GM18499 (cell line): ENCODE data around the gene KATNIP.

Experiments
- ATAC-seq: cut with Tn5 transposase; IDR thresholded peaks from one replicate; pipeline ENCODE4 v1.9.1; 2021; ENCODE audit warnings: moderate number of reproducible peaks; ENCODE audit not compliant: insufficient read depth, unreplicated experiment

KATNIP gene

DNA sequence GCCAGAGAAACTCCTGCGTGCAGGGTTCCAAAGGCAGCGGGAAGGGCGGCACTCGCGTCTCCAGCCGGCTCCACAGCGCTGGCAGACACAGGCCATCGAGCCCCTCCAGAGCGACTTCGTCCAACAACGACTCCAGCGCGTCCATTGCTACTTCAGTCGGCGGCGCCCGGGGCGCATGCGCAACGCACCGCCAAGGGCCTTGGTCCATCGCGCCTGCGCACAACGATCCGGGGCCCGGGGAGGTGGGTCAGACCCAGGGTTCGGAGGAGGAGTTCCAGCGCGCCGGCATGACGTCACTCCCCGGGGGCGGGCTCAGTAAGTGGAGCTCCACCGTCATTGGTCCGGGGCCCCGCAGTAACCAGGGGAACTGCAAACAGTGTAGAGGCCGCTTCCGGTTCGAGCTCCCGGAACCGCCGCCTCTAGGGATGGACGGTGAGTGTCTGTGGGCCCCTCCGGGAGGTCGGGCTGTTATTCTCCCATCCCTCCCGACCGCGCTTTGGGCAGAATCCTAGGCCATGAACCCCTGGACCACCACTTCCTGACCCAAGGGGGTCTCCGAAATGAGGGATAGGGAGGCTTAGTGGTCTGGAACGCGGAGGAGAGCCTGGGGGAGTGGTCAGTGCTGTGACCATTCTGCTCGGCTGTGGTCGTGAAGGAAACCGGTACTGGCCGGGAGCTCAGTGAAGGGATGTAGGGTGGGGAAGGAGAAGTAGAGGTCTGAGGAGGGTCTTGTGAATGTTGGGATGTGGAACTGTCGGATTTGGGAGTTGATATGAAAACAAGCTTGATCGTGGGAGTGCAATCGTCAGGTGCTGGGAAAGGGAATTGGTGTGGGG, at the start of gene KATNIP, which contains the start of gene GTF3C1:
Gene KATNIP, plus strand, starts transcription at position 399 of the 836 bp plus-strand sequence. Its CDS starts 27 bp downstream, at position 426.
Gene GTF3C1, minus strand, starts transcription at position 168 of the 836 bp plus-strand sequence. Its CDS starts 23 bp downstream, at position 145.
- ATAC-seq, result peak; percentile 84

- no peak for ATAC-seq
These were observed 49.1 kb upstream of the KATNIP start for GRCh38 chr16:27500801-27501200.

DNA sequence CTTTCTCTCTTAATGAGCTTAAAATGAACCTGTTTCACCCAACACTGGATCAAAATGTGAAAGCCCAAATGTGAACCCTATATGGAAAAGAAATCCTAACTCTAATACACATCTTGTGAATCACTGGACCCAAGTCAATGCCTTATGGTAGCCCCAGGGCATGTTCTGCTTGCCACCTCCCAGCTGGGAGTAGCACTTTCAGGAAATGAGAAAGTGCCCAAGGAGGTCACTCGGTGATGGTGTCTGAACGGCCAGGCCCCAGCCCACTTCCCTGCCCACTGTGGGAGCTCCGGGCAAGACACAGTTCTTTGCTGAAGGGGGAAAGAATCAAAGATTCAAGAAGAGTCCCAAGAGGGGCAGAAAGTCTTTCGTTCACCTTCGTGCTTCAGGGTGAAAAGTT, 46.3 kb upstream of the KATNIP start:
- ATAC-seq, result no peak

DNA sequence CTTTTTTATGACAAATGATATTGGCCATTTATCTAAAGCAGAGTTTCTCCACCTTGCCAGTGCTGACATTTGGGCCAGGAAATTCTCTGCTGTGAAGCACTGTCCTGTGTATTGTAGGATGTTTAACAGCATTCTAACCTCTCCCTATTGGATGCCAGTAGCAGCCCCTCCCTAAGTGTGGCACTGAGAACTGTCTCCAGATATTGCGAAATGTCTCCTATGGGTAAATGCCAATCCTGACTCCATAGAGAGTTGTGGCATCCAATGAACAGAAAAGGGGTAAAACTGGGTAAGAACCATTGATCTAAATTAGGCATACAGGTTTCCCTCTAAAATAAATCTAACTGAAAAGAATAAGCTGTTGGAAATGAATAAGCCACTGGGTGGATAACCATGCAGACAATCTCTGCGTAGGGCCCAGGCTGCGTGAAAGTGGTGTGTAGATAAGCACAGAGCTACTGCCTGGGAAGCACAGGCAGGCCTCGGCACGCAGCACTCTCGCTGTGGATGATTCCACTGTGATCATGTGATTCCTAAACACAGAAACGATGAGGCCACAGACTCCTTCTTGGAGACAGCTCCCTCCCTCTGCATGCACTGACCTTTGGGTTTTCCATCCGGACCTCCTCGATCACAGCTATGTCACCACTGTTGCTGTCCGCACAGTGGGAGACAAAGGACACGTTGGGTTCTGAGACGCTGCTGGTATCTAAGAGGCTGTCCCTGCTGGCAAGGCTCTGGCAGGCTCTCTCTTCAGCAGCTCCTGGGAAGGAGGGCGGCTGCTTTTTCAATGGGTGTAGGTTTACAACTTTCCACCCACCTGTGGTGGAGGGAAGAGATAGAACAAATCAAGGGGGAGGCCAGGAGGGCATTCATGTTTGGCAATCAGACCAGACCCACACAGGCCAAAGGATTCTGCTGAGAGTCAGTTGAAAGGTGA, 44.4 kb upstream of the KATNIP start:
- no peak for ATAC-seq

- ATAC-seq, result no peak
These were observed 43.2 kb upstream of the KATNIP start for GRCh38 chr16:27506771-27507170.

DNA sequence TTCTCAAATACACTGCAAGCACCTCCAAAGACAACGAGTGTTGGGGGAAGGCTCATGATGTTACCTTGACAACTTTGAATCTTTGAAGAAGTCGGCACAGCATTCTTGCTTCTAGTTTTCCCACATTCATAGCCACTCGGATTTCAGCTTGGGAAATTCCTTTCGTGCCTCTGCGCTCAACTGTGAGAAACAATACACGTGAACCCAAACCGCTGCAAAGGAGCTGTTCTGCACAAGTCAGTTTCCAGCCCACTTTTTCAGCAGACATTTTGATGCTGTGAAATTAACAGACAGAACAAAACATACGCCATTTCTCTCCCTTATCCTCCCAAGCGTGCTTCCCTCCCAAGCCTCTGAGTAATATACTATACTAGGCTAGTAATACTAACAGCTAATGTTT, 41.5 kb upstream of the KATNIP start:
- no peak for ATAC-seq

DNA sequence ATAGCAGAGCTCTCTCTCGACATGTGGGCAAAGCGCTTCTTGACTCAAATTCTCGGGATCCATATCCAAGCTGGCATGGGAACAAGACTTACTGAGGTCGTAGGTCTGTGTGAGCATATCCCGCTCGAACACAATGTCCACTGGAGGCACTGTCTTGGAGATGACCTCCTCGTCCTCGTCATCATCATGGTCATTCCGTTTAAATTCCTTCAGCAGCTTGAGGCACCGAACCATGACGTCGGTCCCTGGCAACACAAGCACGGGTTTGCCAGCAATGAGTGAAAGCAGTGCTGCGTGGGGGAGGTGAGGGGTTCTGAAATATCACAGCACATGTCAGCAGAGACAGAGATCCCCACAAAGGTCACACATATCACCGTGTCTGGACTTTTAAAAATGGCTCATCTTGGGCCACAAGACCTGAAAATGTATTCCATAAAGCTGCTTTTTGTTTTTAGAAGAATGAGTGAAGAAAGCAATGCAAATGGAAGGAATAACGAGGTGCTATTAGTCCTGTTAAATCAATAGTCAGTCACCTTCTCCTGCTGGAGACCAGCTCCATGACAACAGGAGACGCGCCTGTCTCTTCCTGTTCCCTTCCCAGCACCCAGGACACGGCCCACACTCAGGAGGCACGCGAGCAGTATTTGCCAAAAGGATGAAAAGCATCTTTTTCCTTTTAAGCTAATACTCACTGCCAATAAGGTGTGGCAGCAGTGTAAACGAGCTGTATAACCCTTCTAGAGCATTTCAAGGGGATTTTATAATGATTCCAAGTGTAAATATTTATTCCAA, 38.1 kb upstream of the KATNIP start:
- ATAC-seq, result no peak

GRCh38 chr16:27514806-27515205, 35.1 kb upstream of the KATNIP start:
- ATAC-seq, result no peak

DNA sequence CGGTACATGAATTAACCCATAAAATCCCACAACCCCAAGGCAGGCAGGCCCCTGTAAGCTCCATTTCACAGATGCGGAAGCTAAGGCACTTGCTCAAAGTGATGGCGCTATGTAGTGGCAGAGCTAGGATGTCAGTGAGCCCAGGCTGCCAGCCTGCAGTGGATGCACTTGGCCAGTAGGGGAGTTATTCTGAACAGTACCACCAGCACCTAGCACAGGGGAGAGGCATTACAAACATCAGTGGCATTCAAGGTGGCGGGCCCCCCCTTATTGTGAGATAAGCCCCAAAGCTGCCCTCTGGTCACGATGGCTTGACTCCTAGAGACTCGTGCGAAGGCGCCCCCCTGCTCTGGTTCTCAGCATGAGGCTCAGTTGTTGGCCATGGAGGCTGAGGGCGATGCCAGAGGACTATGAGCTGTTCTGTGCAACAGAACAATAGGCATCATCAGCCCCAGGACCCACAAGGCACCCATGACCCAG, 34.0 kb upstream of the KATNIP start:
- no peak for ATAC-seq

DNA sequence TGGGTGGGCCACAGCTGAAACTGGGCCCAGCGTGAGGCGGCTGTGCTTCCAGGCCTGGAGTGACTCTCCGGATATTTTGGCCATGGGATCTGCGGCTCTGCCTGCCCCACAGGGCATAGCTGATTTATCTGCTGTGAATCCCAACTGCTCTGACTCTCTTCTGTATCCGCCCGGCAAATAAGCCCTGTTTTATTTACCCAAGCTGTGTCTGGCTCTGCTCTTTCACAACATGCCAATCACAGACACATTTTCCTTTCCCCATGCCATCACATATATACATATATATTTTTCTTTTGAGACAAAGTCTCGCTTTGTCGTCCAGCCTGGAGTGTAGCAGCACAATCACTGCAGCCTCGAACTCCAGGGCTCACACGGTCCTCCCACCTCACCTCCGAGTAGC, 33.6 kb upstream of the KATNIP start:
- ATAC-seq, result no peak

- no peak for ATAC-seq
These were observed 32.3 kb upstream of the KATNIP start for GRCh38 chr16:27517664-27518063.

- ATAC-seq, result no peak
These were observed 31.7 kb upstream of the KATNIP start for GRCh38 chr16:27518226-27518625.

GRCh38 chr16:27520982-27521673, 28.8 kb upstream of the KATNIP start:
- no peak for ATAC-seq

DNA sequence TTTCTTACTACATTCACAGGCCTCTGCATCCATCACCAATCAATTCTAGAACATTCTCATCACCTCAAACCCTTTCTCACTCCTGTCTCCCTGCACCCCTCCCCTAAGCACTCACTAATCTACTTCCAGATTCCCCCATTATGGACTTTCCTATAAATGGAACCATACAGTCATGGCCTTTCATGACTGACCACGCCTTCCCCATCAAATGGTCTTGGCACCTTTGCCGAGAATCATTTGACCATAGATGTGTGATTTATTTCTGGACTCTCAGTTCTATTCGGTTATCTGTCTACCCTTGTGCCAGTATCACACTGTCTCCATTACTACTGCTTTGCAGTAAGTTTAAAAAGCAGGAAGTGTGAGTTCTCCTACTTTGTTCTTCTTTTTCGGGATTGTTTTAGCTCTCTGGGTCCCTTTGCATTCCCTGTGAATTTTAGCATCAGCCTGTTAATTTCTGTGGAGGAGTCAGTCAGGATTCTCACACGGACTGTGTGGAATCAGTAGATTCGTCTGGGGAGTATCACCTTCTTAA, 27.7 kb upstream of the KATNIP start:
- ATAC-seq, result no peak

DNA sequence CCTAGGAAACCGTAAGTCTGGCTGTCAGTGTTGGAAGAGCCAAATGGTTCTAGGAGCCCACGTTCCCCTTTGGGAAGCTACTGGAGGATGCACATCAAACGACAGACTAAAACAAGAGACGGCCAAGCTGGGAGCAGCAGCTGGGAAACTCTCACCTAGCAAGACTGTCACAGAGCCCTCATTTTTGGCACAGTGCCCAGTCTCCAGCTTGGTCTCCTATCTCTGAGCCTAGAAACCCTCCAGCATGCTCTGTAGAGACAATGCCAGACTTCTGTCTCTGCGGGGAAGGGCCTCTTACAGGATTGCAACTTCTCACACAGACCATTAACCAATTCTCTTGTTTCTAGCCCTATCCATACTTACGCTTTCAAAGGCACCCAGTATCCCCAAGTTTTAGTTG, 23.8 kb upstream of the KATNIP start:
- no peak for ATAC-seq

DNA sequence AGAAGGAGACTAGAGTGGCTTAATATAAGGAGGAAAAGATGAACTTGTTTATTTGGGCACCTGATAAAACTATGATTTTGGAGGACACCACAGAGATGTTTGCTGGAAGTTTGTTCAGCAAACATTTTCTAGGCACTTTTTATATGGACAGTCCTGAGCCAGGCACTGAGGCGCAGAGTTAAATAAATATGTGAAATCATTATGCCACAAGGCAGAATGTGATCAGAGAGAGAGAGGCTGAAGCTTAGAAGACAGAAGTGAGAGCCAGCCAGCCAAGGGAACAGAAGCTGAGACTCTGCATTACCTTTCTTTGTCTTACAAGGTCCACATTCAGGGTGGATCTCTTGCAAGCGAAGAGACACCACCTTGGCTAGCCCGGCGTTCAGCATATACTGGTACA, 21.6 kb upstream of the KATNIP start:
- no peak for ATAC-seq

DNA sequence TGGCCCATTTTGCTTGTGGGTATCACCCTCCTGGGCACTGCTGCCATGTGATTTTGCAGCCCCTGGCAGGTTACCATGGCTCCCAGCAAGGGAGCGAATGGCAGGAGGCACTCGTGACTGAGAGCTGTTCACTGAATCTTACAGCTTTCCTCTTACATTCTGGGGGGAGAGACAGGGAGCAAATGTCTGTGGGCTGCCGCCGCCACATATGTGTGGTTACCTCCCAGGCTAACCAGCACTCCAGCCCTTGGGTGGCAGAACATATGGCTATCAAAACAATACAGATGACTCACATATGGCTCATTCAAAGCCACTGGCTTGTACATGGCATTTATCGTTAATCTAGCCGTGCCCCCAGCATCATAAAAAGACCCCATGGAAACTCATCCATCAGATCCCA, 20.0 kb upstream of the KATNIP start:
- ATAC-seq, result no peak

DNA sequence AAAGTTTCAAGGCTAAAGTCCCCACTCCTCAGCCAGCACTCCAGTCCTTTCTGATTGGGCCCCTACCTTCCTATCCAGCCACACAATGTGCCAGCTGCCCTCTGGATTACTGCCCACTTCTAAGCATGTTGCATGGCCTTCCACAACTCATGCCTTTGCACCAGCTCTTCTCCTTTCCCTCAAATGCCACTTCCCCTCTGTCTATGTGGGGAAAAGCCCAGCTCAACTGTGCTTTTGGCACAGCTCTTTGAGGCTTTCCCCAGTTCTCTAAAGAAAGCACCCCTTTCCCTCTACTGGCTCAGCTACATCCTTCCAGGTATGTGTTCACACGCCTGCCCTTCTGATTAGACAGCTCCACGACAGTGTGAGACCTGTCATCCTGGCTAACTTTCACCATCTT, 18.8 kb upstream of the KATNIP start:
- no peak for ATAC-seq
